Retinal pigment epithelial cell (primary cell): ENCODE measurements around the gene NOXRED1.
"Not testable (repeated sequence)": the region's sequence is repeated elsewhere in the genome, so short reads cannot be mapped to it uniquely, and the experiment has no call there.

Experiments
- DNase-seq: peaks from one replicate; pipeline ENCODE4 v3.0.0-alpha.2; 2010; ENCODE audit warnings: low read depth
- H3K4me3 ChIP-seq: 2 replicates; pipeline ENCODE4 v1.5.1; 2011; ENCODE audit warnings: mild to moderate bottlenecking, low read length, control low read depth, moderate library complexity
- TF ChIP-seq, protein P1 (sequence below): conservative IDR thresholded peaks from 2 replicates; pipeline ENCODE4 v1.5.1; 2011; ENCODE audit warnings: low read depth, low read length, control low read depth, inconsistent platforms

Gene NOXRED1

DNA sequence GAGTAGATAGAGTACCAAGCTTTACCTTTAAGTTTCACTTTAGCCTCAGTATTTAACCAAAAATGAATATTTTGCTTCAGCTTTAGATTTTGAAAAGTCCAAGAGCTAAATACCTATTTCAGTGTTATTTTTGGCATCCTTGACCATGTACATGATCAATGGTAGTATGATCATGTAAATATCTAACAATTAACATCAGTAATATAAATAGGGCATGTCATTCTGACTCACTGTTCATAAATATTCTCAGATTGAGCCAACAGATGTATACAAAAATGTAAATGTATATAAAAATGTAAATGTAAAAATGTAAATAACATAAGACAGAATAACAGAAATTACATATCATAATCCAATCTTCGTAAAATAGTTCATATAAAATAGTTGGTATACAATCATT lies 15.3 kb upstream of the NOXRED1 start:
- H3K4me3 ChIP-seq, result no peak overlapping the region
- TF ChIP-seq, protein P1, sequence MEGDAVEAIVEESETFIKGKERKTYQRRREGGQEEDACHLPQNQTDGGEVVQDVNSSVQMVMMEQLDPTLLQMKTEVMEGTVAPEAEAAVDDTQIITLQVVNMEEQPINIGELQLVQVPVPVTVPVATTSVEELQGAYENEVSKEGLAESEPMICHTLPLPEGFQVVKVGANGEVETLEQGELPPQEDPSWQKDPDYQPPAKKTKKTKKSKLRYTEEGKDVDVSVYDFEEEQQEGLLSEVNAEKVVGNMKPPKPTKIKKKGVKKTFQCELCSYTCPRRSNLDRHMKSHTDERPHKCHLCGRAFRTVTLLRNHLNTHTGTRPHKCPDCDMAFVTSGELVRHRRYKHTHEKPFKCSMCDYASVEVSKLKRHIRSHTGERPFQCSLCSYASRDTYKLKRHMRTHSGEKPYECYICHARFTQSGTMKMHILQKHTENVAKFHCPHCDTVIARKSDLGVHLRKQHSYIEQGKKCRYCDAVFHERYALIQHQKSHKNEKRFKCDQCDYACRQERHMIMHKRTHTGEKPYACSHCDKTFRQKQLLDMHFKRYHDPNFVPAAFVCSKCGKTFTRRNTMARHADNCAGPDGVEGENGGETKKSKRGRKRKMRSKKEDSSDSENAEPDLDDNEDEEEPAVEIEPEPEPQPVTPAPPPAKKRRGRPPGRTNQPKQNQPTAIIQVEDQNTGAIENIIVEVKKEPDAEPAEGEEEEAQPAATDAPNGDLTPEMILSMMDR, result no peak
- DNase-seq, result no peak

DNA sequence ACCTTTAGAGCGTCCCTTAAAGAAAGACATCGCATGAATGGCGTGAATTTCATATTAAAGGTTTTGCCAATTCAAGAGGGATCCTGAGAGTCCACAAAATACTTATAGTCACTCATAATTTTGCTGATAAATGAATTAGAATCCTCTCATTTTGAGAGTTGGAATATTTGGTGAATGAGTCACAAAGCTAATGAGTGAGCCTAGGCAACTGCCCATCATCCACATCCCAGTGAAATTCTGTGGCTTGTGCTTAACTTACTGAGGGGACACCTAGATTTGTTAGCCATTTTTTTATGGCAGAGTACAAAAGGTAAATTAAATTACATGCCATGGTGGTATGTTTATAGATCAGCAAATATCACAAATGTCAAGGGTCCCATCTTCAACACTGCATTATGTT lies 12.7 kb upstream of the NOXRED1 start:
- TF ChIP-seq, protein P1, result no peak
- H3K4me3 ChIP-seq, result no peak overlapping the region

GRCh38 chr14:77426396-77426795 lies 3.1 kb upstream of the NOXRED1 start:
- H3K4me3 ChIP-seq, result no peak overlapping the region
- DNase-seq, result no peak
- TF ChIP-seq, protein P1, result no peak

More for the DNA sequence above, 12.7 kb upstream of the NOXRED1 start:
- no peak for DNase-seq

GRCh38 chr14:77424862-77425261 lies 1.5 kb upstream of the NOXRED1 start:
- no peak for DNase-seq
- H3K4me3 ChIP-seq, result no peak overlapping the region
- TF ChIP-seq, protein P1, result no peak

GRCh38 chr14:77421201-77421600 lies 2.1 kb downstream of the NOXRED1 start:
- DNase-seq, result no peak
- TF ChIP-seq, protein P1, result no peak
- H3K4me3 ChIP-seq, result no peak overlapping the region

DNA sequence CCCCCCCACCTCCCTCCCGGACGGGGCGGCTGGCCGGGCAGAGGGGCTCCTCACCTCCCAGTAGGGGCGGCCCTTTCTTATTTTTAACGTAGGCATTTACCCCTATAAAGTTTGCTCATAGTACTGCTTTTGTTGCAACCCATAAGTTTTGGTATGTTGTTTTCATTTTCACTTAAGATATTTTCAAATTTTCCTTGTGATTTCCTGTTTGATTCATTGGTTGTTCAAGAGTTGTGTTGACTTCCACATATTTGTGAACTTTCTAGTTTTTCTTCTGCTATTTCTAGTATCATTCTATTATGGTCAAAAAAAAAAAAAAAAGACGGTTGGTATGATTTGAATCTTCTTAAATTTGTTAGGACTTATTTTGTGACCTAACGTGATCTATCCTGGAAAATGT lies 6.5 kb downstream of the NOXRED1 start:
- TF ChIP-seq, protein P1, result no peak
- no peak overlapping the region for H3K4me3 ChIP-seq
- DNase-seq, result no peak

GRCh38 chr14:77416098-77416497 lies 7.2 kb downstream of the NOXRED1 start:
- not testable (repeated sequence) for H3K4me3 ChIP-seq, DNase-seq

DNA sequence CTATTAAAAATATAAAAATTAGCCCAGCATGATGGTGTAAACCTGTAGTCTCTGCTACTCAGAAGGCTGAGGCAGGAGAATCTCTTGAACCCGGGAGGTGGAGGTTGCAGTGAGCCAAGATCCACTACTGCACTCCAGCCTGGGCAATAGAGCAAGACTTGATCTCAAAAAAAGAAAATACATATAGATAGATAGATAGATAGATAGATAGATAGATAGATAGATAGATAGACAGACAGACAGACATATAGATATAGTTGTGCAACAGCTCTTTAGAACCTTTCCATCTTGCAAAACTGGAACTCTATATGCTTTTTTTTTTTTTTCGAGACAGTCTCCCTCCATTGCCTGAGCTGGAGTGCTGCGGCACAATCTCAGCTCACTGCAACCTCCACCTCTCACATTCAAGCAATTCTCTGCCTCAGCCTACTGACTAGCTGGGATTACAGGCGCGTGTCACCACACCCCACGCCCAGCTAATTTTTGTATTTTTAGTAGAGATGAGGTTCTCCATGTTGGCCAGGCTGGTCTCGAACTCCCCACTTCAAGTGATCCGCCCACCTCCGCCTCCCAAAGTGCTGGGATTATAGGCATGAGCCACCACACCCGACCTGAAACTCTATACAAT lies 7.8 kb downstream of the NOXRED1 start:
- not testable (repeated sequence) for DNase-seq, H3K4me3 ChIP-seq
